ENCODE data around the gene CHMP4A. TPM values are rescaled to one million over a fixed set of nuclear protein-coding genes. Genes with fewer than 3 reads are reported as not detected.

The CHMP4A gene
- polyA plus RNA-seq, 6 donors from 2014 or later = 139 to 167 (median 157) TPM

GRCh38 chr14:24171422-24172260 is 41.6 kb downstream of the CHMP4A start, which contains the start of gene REC8:
REC8 (plus strand) TSS chr14:24172080; CDS start chr14:24172553, 473 bp downstream.
- H3K9me3 Mint-ChIP-seq = no peaks in the 10 kb centered on the region
- peaks cover 25 to 38% (median 27%) of the 10 kb centered on the region in 3 donors for H3K4me1 Mint-ChIP-seq
- H3K4me3 Mint-ChIP-seq = peak within 1 kb of the TSS; percentile 78 to 95 (median 93)
- H3K27me3 Mint-ChIP-seq = no peaks in the 10 kb centered on the region
- DNase-seq (peak; percentile 85), ATAC-seq (ENCODE audit: low read depth in 2 of 2) (peak; percentile 90 to 92)
- peak within 1 kb of the TSS; percentile 38 to 95 (median 82) for H3K27ac Mint-ChIP-seq
- H3K36me3 Mint-ChIP-seq = peaks cover 11 to 23% of the 10 kb centered on the region in 2 donors

GRCh38 chr14:24167469-24168114 is 45.7 kb downstream of the CHMP4A start:
- peaks cover 43 to 63% (median 51%) of the 10 kb centered on the region in 3 donors for H3K4me1 Mint-ChIP-seq
- ATAC-seq (ENCODE audit: low read depth in 2 of 2) = no peak
- peak overlapping the region in 2 of 8 donors; percentile 19 to 33 for H3K4me3 Mint-ChIP-seq
- no peak for DNase-seq
- H3K27ac Mint-ChIP-seq = peak overlapping the region in 4 of 6 donors; percentile 60 to 79 (median 78)
- peaks cover 16 to 49% of the 10 kb centered on the region in 2 donors for H3K36me3 Mint-ChIP-seq
- no peaks in the 10 kb centered on the region for H3K9me3 Mint-ChIP-seq
- H3K27me3 Mint-ChIP-seq = no peaks in the 10 kb centered on the region

GRCh38 chr14:24165785-24166184 is 47.5 kb downstream of the CHMP4A start:
- no peak for DNase-seq
- Mint-ChIP-seq H3K27me3 (no peaks in the 10 kb centered on the region), H3K4me1 (peaks cover 49 to 62% (median 59%) of the 10 kb centered on the region in 3 donors), H3K36me3 (peaks cover 16 to 49% of the 10 kb centered on the region in 2 donors), H3K27ac (peak overlapping the region in 3 of 6 donors; percentile 26 to 89 (median 56)), H3K4me3 (peak overlapping the region in 3 of 8 donors; percentile 20 to 57 (median 30)), H3K9me3 (no peaks in the 10 kb centered on the region)
- ATAC-seq (ENCODE audit: low read depth in 2 of 2) = no peak

- no peak for DNase-seq
- Mint-ChIP-seq H3K4me1 (peaks cover 50 to 68% (median 67%) of the 10 kb centered on the region in 3 donors), H3K4me3 (peak overlapping the region in 5 of 8 donors; percentile 15 to 86 (median 46))
Observed at GRCh38 chr14:24164518-24164991, 48.7 kb downstream of the CHMP4A start.

GRCh38 chr14:24162093-24162492 is 51.2 kb downstream of the CHMP4A start:
- H3K36me3 Mint-ChIP-seq = peaks cover 5 to 32% of the 10 kb centered on the region in 2 donors
- no peak for DNase-seq
- peaks cover 39 to 62% (median 58%) of the 10 kb centered on the region in 3 donors for H3K4me1 Mint-ChIP-seq
- H3K27ac Mint-ChIP-seq = peak overlapping the region in 5 of 6 donors; percentile 94 to 99 (median 97)
- H3K9me3 Mint-ChIP-seq = no peaks in the 10 kb centered on the region
- no peak for ATAC-seq (ENCODE audit: low read depth in 2 of 2)
- H3K27me3 Mint-ChIP-seq = no peaks in the 10 kb centered on the region
- peak overlapping the region; percentile 97 to 100 (median 98) for H3K4me3 Mint-ChIP-seq

More at GRCh38 chr14:24164518-24164991, 48.7 kb downstream of the CHMP4A start:
- Mint-ChIP-seq H3K27me3 (no peaks in the 10 kb centered on the region), H3K27ac (peak overlapping the region in 1 of 6 donors; percentile 83), H3K9me3 (no peaks in the 10 kb centered on the region), H3K36me3 (peaks cover 16 to 47% of the 10 kb centered on the region in 2 donors)
- no peak for ATAC-seq (ENCODE audit: low read depth in 2 of 2)

- peak; percentile 96 for DNase-seq
- peaks cover 5 to 30% of the 10 kb centered on the region in 2 donors for H3K36me3 Mint-ChIP-seq
- no peaks in the 10 kb centered on the region for H3K9me3 Mint-ChIP-seq
- H3K27me3 Mint-ChIP-seq = no peaks in the 10 kb centered on the region
- H3K4me3 Mint-ChIP-seq = peak within 1 kb of the TSS; percentile 97 to 100 (median 98)
- H3K27ac Mint-ChIP-seq = peak within 1 kb of the TSS; percentile 94 to 100 (median 98)
- peaks cover 43 to 56% (median 53%) of the 10 kb centered on the region in 3 donors for H3K4me1 Mint-ChIP-seq
- ATAC-seq (ENCODE audit: low read depth in 2 of 2) = peak; percentile 91 to 95
Observed at GRCh38 chr14:24160850-24161804, 52.2 kb downstream of the CHMP4A start, which contains the start of gene IRF9. IRF9 (plus strand) TSS chr14:24161265; CDS start chr14:24162145, 880 bp downstream.

- H3K27me3 Mint-ChIP-seq = no peaks in the 10 kb centered on the region
- H3K36me3 Mint-ChIP-seq = peaks cover 11 to 30% of the 10 kb centered on the region in 2 donors
- H3K4me1 Mint-ChIP-seq = peaks cover 48 to 50% (median 49%) of the 10 kb centered on the region in 3 donors
- peak overlapping the region in 5 of 8 donors; percentile 5 to 100 (median 98) for H3K4me3 Mint-ChIP-seq
- no peak for DNase-seq
- H3K9me3 Mint-ChIP-seq = no peaks in the 10 kb centered on the region
- ATAC-seq (ENCODE audit: low read depth in 2 of 2) = no peak
- H3K27ac Mint-ChIP-seq = peak overlapping the region; percentile 44 to 100 (median 97)
Observed at GRCh38 chr14:24160499-24160849, 52.8 kb downstream of the CHMP4A start.

- H3K4me1 Mint-ChIP-seq = peaks cover 44 to 47% (median 45%) of the 10 kb centered on the region in 3 donors
- H3K4me3 Mint-ChIP-seq = peak overlapping the region in 2 of 8 donors; percentile 53 to 61
- no peak for ATAC-seq (ENCODE audit: low read depth in 2 of 2)
Observed at GRCh38 chr14:24159777-24160498, 53.4 kb downstream of the CHMP4A start.

More at GRCh38 chr14:24159777-24160498, 53.4 kb downstream of the CHMP4A start:
- H3K27me3 Mint-ChIP-seq = no peaks in the 10 kb centered on the region
- DNase-seq = no peak
- no peaks in the 10 kb centered on the region for H3K9me3 Mint-ChIP-seq
- H3K36me3 Mint-ChIP-seq = peaks cover 11 to 27% of the 10 kb centered on the region in 2 donors
- peak overlapping the region; percentile 1 to 97 (median 76) for H3K27ac Mint-ChIP-seq

Other genes with a start within 250 kb of the CHMP4A start
- 10 to 100 TPM in 5 of 6 donors, 1 to 10 TPM in 1; 8.6 to 18.3 (median 16.9) TPM for gene DHRS4L2, start 224.6 kb downstream of the CHMP4A start, polyA plus RNA-seq (ENCODE audit: low read depth in 6 of 6)
- under 1 TPM in 2 of 6 donors, not detected in 4; 0.10 to 0.11 TPM for gene CARMIL3, start 161.5 kb downstream of the CHMP4A start, polyA plus RNA-seq (ENCODE audit: low read depth in 6 of 6)
- 1 to 10 TPM in 1 of 6 donors, not detected in 5; 1.1 TPM for gene CPNE6, start 141.9 kb downstream of the CHMP4A start, polyA plus RNA-seq (ENCODE audit: low read depth in 6 of 6)
- gene PCK2, start 119.2 kb downstream of the CHMP4A start, polyA plus RNA-seq (ENCODE audit: low read depth in 6 of 6) = 10 to 100 TPM; 26.5 to 48.0 (median 36.8) TPM
- gene DCAF11, start 98.7 kb downstream of the CHMP4A start, polyA plus RNA-seq (ENCODE audit: low read depth in 6 of 6) = 100 to 1,000 TPM in 1 of 6 donors, 10 to 100 TPM in 5; 65.8 to 106 (median 78.5) TPM
- 1 to 10 TPM; 2.3 to 8.9 (median 6.4) TPM for gene NRL, start 98.5 kb downstream of the CHMP4A start, polyA plus RNA-seq (ENCODE audit: low read depth in 6 of 6)
- 1 to 10 TPM in 1 of 6 donors, under 1 TPM in 4, not detected in 1; 0.29 to 1.4 (median 0.53) TPM for gene FITM1, start 82.8 kb downstream of the CHMP4A start, polyA plus RNA-seq (ENCODE audit: low read depth in 6 of 6)
- gene PSME1, start 77.3 kb downstream of the CHMP4A start, polyA plus RNA-seq (ENCODE audit: low read depth in 6 of 6) = 100 to 1,000 TPM; 704 to 932 (median 769) TPM
- 10 to 100 TPM in 2 of 6 donors, 1 to 10 TPM in 4; 5.9 to 15.3 (median 9.2) TPM for gene EMC9, start 71.9 kb downstream of the CHMP4A start, polyA plus RNA-seq (ENCODE audit: low read depth in 6 of 6)
- gene PSME2, start 66.9 kb downstream of the CHMP4A start, polyA plus RNA-seq (ENCODE audit: low read depth in 6 of 6) = 100 to 1,000 TPM; 257 to 514 (median 294) TPM
- gene RNF31, start 66.0 kb downstream of the CHMP4A start, polyA plus RNA-seq (ENCODE audit: low read depth in 6 of 6) = 10 to 100 TPM; 21.0 to 47.2 (median 32.1) TPM
- gene IRF9, start 52.2 kb downstream of the CHMP4A start, polyA plus RNA-seq (ENCODE audit: low read depth in 6 of 6) = 100 to 1,000 TPM in 3 of 6 donors, 10 to 100 TPM in 3; 86.7 to 140 (median 97.2) TPM
- 1 to 10 TPM; 3.6 to 9.6 (median 6.9) TPM for gene REC8, start 41.4 kb downstream of the CHMP4A start, polyA plus RNA-seq (ENCODE audit: low read depth in 6 of 6)
- gene IPO4, start 24.7 kb downstream of the CHMP4A start, polyA plus RNA-seq (ENCODE audit: low read depth in 6 of 6) = 10 to 100 TPM in 5 of 6 donors, 1 to 10 TPM in 1; 5.4 to 19.0 (median 12.6) TPM
- gene TM9SF1, start 18.0 kb downstream of the CHMP4A start, polyA plus RNA-seq (ENCODE audit: low read depth in 6 of 6) = 10 to 100 TPM; 34.5 to 43.9 (median 37.0) TPM
- 1 to 10 TPM in 3 of 6 donors, under 1 TPM in 2, not detected in 1; 0.36 to 1.7 (median 1.4) TPM for gene TSSK4, start 7.8 kb downstream of the CHMP4A start, polyA plus RNA-seq (ENCODE audit: low read depth in 6 of 6)
- gene MDP1, start 2.6 kb upstream of the CHMP4A start, polyA plus RNA-seq (ENCODE audit: low read depth in 6 of 6) = 10 to 100 TPM; 32.7 to 48.2 (median 37.3) TPM
- gene NEDD8, start 18.9 kb upstream of the CHMP4A start, polyA plus RNA-seq (ENCODE audit: low read depth in 6 of 6) = 100 to 1,000 TPM; 306 to 385 (median 326) TPM
- 100 to 1,000 TPM in 3 of 6 donors, 10 to 100 TPM in 3; 90.3 to 120 (median 99.2) TPM for gene GMPR2, start 19.4 kb upstream of the CHMP4A start, polyA plus RNA-seq (ENCODE audit: low read depth in 6 of 6)
- 100 to 1,000 TPM; 238 to 289 (median 254) TPM for gene TINF2, start 29.1 kb upstream of the CHMP4A start, polyA plus RNA-seq (ENCODE audit: low read depth in 6 of 6)
- not detected for gene TGM1, start 49.7 kb upstream of the CHMP4A start, polyA plus RNA-seq (ENCODE audit: low read depth in 6 of 6)
- 10 to 100 TPM; 22.2 to 36.2 (median 22.8) TPM for gene RABGGTA, start 58.1 kb upstream of the CHMP4A start, polyA plus RNA-seq (ENCODE audit: low read depth in 6 of 6)
- gene DHRS1, start 86.3 kb upstream of the CHMP4A start, polyA plus RNA-seq (ENCODE audit: low read depth in 6 of 6) = 10 to 100 TPM; 20.4 to 38.5 (median 29.3) TPM
- gene NOP9, start 86.4 kb upstream of the CHMP4A start, polyA plus RNA-seq (ENCODE audit: low read depth in 6 of 6) = 1 to 10 TPM in 5 of 6 donors, under 1 TPM in 1; 0.83 to 2.4 (median 1.3) TPM
- gene CIDEB, start 94.5 kb upstream of the CHMP4A start, polyA plus RNA-seq (ENCODE audit: low read depth in 6 of 6) = 10 to 100 TPM in 1 of 6 donors, 1 to 10 TPM in 5; 4.9 to 10.4 (median 8.1) TPM
- gene LTB4R2, start 96.7 kb upstream of the CHMP4A start, polyA plus RNA-seq (ENCODE audit: low read depth in 6 of 6) = 1 to 10 TPM in 1 of 6 donors, under 1 TPM in 5; 0.28 to 1.2 (median 0.69) TPM
- gene LTB4R, start 98.0 kb upstream of the CHMP4A start, polyA plus RNA-seq (ENCODE audit: low read depth in 6 of 6) = 1 to 10 TPM; 1.4 to 2.4 (median 2.1) TPM
- gene ADCY4, start 121.6 kb upstream of the CHMP4A start, polyA plus RNA-seq (ENCODE audit: low read depth in 6 of 6) = under 1 TPM in 3 of 6 donors, not detected in 3; 0.29 to 0.53 (median 0.32) TPM
- gene RIPK3, start 126.5 kb upstream of the CHMP4A start, polyA plus RNA-seq (ENCODE audit: low read depth in 6 of 6) = 10 to 100 TPM in 2 of 6 donors, 1 to 10 TPM in 3, not detected in 1; 7.7 to 12.9 (median 9.3) TPM
- under 1 TPM in 2 of 6 donors, not detected in 4; 0.19 to 0.43 TPM for gene NFATC4, start 154.7 kb upstream of the CHMP4A start, polyA plus RNA-seq (ENCODE audit: low read depth in 6 of 6)
- under 1 TPM in 2 of 6 donors, not detected in 4; 0.05 to 0.14 TPM for gene NYNRIN, start 185.5 kb upstream of the CHMP4A start, polyA plus RNA-seq (ENCODE audit: low read depth in 6 of 6)
- 1 to 10 TPM in 5 of 6 donors, under 1 TPM in 1; 0.70 to 2.6 (median 2.1) TPM for gene CBLN3, start 216.2 kb upstream of the CHMP4A start, polyA plus RNA-seq (ENCODE audit: low read depth in 6 of 6)
- 10 to 100 TPM; 22.8 to 39.8 (median 24.0) TPM for gene KHNYN, start 216.5 kb upstream of the CHMP4A start, polyA plus RNA-seq (ENCODE audit: low read depth in 6 of 6)
- 100 to 1,000 TPM in 2 of 6 donors, 10 to 100 TPM in 4; 79.5 to 106 (median 87.5) TPM for gene SDR39U1, start 229.3 kb upstream of the CHMP4A start, polyA plus RNA-seq (ENCODE audit: low read depth in 6 of 6)

Data from naive B cell (primary cell).